ENCODE results near the gene TMEM221.

DNA sequence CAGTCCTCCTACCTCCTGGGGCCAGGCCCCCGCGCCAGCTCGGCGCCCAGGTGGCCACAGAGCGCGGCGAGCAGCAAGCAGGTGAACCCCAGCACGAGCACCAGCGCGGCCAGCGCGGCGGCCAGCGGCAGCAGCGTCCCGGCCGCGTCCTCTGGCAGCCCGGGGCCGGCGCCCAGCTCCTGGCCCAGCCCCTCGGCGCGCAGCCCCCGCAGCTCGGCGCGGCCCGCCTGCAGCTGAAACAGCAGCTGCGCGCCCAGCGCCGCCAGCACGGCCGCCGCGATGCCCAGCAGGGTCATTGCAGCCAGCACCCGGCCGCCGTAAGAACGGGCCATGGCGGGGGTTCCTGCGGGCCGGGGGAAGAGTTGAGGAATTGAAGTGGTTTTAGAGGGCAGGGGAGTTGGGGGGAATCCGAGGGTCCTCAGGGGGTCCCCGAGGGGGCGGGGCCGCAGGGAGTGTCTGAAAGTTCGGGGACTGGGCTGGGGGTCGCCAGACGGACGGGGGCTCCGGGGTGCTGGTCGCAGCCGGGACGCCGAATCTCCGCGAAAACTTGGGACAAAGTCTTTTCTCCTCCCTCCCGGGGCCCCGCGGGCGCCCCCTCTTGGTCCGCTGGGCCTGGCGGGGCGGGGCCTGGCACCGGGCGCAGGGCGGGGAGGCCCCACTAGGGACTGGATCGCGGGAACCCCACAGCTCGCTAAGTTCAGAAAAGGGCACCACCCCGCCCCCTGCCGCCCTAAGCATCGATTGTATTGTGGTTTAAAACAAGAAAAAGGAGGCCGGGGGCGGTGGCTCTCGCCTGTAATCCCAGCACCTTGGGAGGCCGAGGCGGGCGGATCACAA is at the start of gene TMEM221:
- TF ChIP-seq, protein P1, sequence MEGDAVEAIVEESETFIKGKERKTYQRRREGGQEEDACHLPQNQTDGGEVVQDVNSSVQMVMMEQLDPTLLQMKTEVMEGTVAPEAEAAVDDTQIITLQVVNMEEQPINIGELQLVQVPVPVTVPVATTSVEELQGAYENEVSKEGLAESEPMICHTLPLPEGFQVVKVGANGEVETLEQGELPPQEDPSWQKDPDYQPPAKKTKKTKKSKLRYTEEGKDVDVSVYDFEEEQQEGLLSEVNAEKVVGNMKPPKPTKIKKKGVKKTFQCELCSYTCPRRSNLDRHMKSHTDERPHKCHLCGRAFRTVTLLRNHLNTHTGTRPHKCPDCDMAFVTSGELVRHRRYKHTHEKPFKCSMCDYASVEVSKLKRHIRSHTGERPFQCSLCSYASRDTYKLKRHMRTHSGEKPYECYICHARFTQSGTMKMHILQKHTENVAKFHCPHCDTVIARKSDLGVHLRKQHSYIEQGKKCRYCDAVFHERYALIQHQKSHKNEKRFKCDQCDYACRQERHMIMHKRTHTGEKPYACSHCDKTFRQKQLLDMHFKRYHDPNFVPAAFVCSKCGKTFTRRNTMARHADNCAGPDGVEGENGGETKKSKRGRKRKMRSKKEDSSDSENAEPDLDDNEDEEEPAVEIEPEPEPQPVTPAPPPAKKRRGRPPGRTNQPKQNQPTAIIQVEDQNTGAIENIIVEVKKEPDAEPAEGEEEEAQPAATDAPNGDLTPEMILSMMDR (IDR thresholded peaks at IDR 0.05; ENCODE audit: poor library complexity, severe bottlenecking): no peak
- no peak for TF ChIP-seq EP300 (conservative IDR thresholded peaks at IDR 0.05; ENCODE audit: poor library complexity, severe bottlenecking)
- no peak for TF ChIP-seq SMC3 (conservative IDR thresholded peaks at IDR 0.05; ENCODE audit: poor library complexity)
